Sigmoid colon (tissue), 7 donors: ENCODE results near the gene RPTOR. TPM values are rescaled to one million over a fixed set of nuclear protein-coding genes. Genes with fewer than 3 reads are reported as not detected.
A peak's percentile ranks its signal among the peaks of the same experiment; 100 is the strongest.

Experiments used
- DNase-seq: peaks from one replicate; pipeline ENCODE4 v3.0.0-alpha.2; 2019
- H3K27ac ChIP-seq, 4 donors: fragments of 200-600 bp; sonication (generic); one replicate each; pipeline ENCODE4 v1.5.1; 2016 to 2019; ENCODE audit warnings: mild to moderate bottlenecking in 1 of 4
- H3K27me3 ChIP-seq, 3 donors: fragments of 200-600 bp; sonication (generic); one replicate each; pipeline ENCODE4 v1.5.1; 2019; ENCODE audit warnings: mild to moderate bottlenecking in 1 of 3
- H3K36me3 ChIP-seq, 4 donors: fragments of 200-600 bp; sonication (generic); one replicate each; pipeline ENCODE4 v1.5.1; 2016 to 2019
- H3K4me1 ChIP-seq, 4 donors: fragments of 200-600 bp; sonication (generic); one replicate each; pipeline ENCODE4 v1.5.1; 2017 to 2019
- H3K4me3 ChIP-seq, 4 donors: fragments of 200-600 bp; sonication (generic); one replicate each; pipeline ENCODE4 v1.5.1; 2017 to 2019; ENCODE audit warnings: mild to moderate bottlenecking in 2 of 4, moderate library complexity in 1 of 4
- H3K9me3 ChIP-seq, 4 donors: fragments of 200-600 bp in 3 of 4; sonication (generic) in 3 of 4; one replicate each; pipeline versions ENCODE4 v1.5.1 to v1.6.1; 2013 to 2019
- CTCF ChIP-seq, 4 experiments: fragments of 450-650 bp in 3 of 4; fragments of 200-600 bp in 1 of 4; IDR thresholded peaks; one replicate each; pipeline ENCODE4 v1.5.1; 2016 to 2019; ENCODE audit warnings: antibody characterized with exemption in 4 of 4, mild to moderate bottlenecking in 3 of 4, moderate library complexity in 2 of 4
- EP300 ChIP-seq, 4 donors: sonication (generic); formaldehyde crosslinking; IDR thresholded peaks; one replicate each; pipeline ENCODE4 v1.6.1; 2017; ENCODE audit warnings: antibody characterized with exemption in 4 of 4
- POLR2A ChIP-seq, 2 donors: fragments of 450-650 bp; IDR thresholded peaks; one replicate each; pipeline ENCODE4 v1.6.1; 2016; ENCODE audit warnings: antibody characterized with exemption in 2 of 2, mild to moderate bottlenecking in 2 of 2, moderate library complexity in 2 of 2
- POLR2AphosphoS5 ChIP-seq, 4 donors: sonication (generic); formaldehyde crosslinking; IDR thresholded peaks; one replicate each; pipeline ENCODE4 v1.6.1; 2017; ENCODE audit warnings: antibody characterized with exemption in 4 of 4
- WGBS, 2 donors: extraction: QIAGEN DNeasy Blood & Tissue Kit; methylation state at CpG; one replicate each; pipeline ENCODE4 v1.1.7; 2013; 5-methylcytosine and 5-hydroxymethylcytosine counted together
- intact Hi-C: fragments of 100-400 bp; cut with DNase I; formaldehyde crosslinking; loops from one replicate; pipeline ENCODE4 v1.15.1; 2023
- polyA plus RNA-seq, 3 donors: library from polyadenylated mRNA; stranded (reverse); fragments of 200-250 nt; gene quantifications; one replicate each; pipeline ENCODE4 v1.2.3, GENCODE V29; 2013
- total RNA-seq, 4 donors: library from RNA; depleted of rRNA; stranded (reverse); fragments of >200 nt; gene quantifications; one replicate each; pipeline ENCODE4 v1.1.0, GENCODE V29; 2016
- donor health status: healthy with polysubstance abuse.
- donor health status: Bipolar disorder and iron deficiency.
- donor health status: healthy.

RPTOR gene
- total and polyA plus RNA-seq, 7 donors = 3.7 to 68.7 (median 22.9) TPM

- WGBS, 2 donors = 92 to 97% methylated on average over 13 of the region's 13 CpGs
- peaks cover 0 to 25% (median 21%) of the 10 kb centered on the region in 4 donors for H3K4me1 ChIP-seq
- H3K36me3 ChIP-seq = no peaks in the 10 kb centered on the region
- intact Hi-C loops = loop anchor here (5.0 kb wide), 1 partner anchor 112 kb away; no protein-coding TSS in a partner anchor
- no peak overlapping the region for H3K27ac ChIP-seq
- DNase-seq = no peak
- H3K4me3 ChIP-seq = no peak overlapping the region
- no peaks in the 10 kb centered on the region for H3K27me3 ChIP-seq
- TF ChIP-seq POLR2AphosphoS5 (IDR thresholded peaks at IDR 0.05) (no peak), EP300 (IDR thresholded peaks at IDR 0.05) (no peak), CTCF (IDR thresholded peaks at IDR 0.05) (no peak), POLR2A (IDR thresholded peaks at IDR 0.05) (no peak)
- H3K9me3 ChIP-seq = peaks cover 0 to 6% (median 1%) of the 10 kb centered on the region in 4 donors
These were observed 116.0 kb downstream of the RPTOR start for GRCh38 chr17:80660527-80661198.

GRCh38 chr17:80662557-80662956 lies 117.9 kb downstream of the RPTOR start:
- Histone ChIP-seq H3K36me3 (no peaks in the 10 kb centered on the region), H3K4me3 (no peak overlapping the region), H3K4me1 (peaks cover 0 to 25% (median 21%) of the 10 kb centered on the region in 4 donors), H3K27ac (peak overlapping the region in 2 of 4 donors; percentile 74 to 79), H3K9me3 (peaks cover 0 to under 1% (median 0%) of the 10 kb centered on the region in 4 donors), H3K27me3 (no peaks in the 10 kb centered on the region)
- no peak for DNase-seq
- TF ChIP-seq POLR2A (IDR thresholded peaks at IDR 0.05) (no peak), CTCF (IDR thresholded peaks at IDR 0.05) (no peak)
- WGBS, 2 donors = 66 to 75% methylated on average over 6 of the region's 6 CpGs
- intact Hi-C loops = loop anchor here (5.0 kb wide), 1 partner anchor 110 kb away; no protein-coding TSS in a partner anchor

- 70 to 82% methylated on average over 11 of the region's 11 CpGs for WGBS, 2 donors
- peak overlapping the region; percentile 10 to 79 (median 76) for H3K27ac ChIP-seq
- H3K36me3 ChIP-seq = no peaks in the 10 kb centered on the region
- peak; percentile 88 for DNase-seq
- no peaks in the 10 kb centered on the region for H3K27me3 ChIP-seq
- H3K4me1 ChIP-seq = peaks cover 0 to 25% (median 21%) of the 10 kb centered on the region in 4 donors
- no peaks in the 10 kb centered on the region for H3K9me3 ChIP-seq
- no peak overlapping the region for H3K4me3 ChIP-seq
- intact Hi-C loops = loop anchor here (5.0 kb wide), 1 partner anchor 109 kb away; no protein-coding TSS in a partner anchor
- TF ChIP-seq EP300 (IDR thresholded peaks at IDR 0.05) (peak in 1 of 4 donors; percentile 17), POLR2AphosphoS5 (IDR thresholded peaks at IDR 0.05) (peak in 3 of 4 donors; percentile 16 to 52 (median 17)), POLR2A (IDR thresholded peaks at IDR 0.05) (no peak), CTCF (IDR thresholded peaks at IDR 0.05) (no peak)
These were observed 119.2 kb downstream of the RPTOR start for GRCh38 chr17:80663781-80664206.

DNA sequence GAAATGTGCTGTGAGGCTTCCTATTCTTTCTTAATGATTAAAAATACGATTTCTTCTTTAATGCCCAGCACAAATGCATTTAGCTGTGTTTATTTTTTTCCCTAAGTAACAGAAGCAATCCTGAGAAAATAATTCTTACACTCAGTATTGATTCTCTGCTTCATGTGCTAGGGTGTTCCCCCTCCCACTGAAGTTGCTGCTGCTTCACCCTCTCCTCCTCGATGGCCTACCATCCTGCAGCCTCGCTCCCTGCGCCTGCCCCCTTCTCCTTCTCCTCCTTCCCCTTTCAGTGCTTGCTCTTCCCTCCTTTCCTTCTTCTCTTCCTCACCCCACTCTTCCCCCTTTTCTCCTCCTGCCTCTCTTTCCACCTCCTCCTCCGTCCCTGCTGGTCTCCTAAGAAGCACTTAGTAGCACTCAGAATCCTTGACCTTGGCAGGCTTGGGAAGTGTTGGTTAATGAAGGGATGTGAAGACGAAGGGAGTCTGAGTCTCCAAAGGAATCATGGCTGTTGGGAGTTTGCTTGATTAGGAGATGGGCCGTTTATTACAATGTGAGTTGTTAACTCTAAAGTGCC lies 119.7 kb downstream of the RPTOR start:
- no peaks in the 10 kb centered on the region for H3K9me3 ChIP-seq
- peaks cover 0 to 25% (median 21%) of the 10 kb centered on the region in 4 donors for H3K4me1 ChIP-seq
- no peak overlapping the region for H3K4me3 ChIP-seq
- TF ChIP-seq POLR2AphosphoS5 (IDR thresholded peaks at IDR 0.05) (no peak), CTCF (IDR thresholded peaks at IDR 0.05) (no peak), POLR2A (IDR thresholded peaks at IDR 0.05) (no peak), EP300 (IDR thresholded peaks at IDR 0.05) (no peak)
- no peaks in the 10 kb centered on the region for H3K27me3 ChIP-seq
- H3K36me3 ChIP-seq = no peaks in the 10 kb centered on the region
- DNase-seq = no peak
- WGBS, 2 donors = 42 to 50% methylated on average over 7 of the region's 7 CpGs
- intact Hi-C loops = loop anchor here (5.0 kb wide), 1 partner anchor 108 kb away; no protein-coding TSS in a partner anchor
- peak overlapping the region; percentile 10 to 79 (median 76) for H3K27ac ChIP-seq
